MM.1S (cell line): ENCODE measurements around the gene DNAJC17.

Experiments used
- EZH2 ChIP-seq: fragments of 300-600 bp; sonication (generic); optimal IDR thresholded peaks from 2 replicates; pipeline ENCODE3; 2017; ENCODE audit warnings: low read depth, mild to moderate bottlenecking, antibody characterized with exemption, low read length, mixed read lengths
- TF ChIP-seq, protein P1 (sequence below): fragments of 300-600 bp; sonication (generic); IDR thresholded peaks from 2 replicates; pipeline ENCODE4 v1.5.1; 2016; ENCODE audit warnings: antibody characterized with exemption, low read length, mixed read lengths

DNA sequence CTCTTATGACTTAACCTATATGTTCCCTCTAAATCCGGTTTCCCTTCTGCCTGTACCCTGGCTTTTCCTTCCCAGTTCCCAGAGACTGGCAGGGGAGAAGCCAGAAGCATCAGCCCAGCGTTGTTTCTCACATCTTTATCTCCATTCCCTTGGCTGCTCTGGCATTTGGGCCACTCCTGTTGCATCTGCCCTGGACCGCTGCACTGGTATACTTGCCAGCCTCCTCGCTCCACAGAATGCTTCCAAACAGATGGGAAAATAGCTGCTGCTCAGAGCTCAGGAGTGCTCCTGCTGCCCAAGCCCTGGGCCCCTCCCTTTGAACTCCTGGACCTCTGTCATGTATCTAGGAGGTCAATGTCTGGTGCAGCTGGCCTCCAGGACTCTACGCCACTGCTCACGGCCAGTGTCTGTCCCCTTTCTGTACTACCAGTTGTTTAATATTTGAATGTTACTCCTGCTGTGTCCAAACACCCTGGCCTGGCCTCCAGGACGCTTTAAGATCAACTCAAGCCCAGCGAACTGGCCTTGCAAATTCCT lies 43.4 kb upstream of the DNAJC17 start:
- no peak for TF ChIP-seq EZH2
- TF ChIP-seq, protein P1, sequence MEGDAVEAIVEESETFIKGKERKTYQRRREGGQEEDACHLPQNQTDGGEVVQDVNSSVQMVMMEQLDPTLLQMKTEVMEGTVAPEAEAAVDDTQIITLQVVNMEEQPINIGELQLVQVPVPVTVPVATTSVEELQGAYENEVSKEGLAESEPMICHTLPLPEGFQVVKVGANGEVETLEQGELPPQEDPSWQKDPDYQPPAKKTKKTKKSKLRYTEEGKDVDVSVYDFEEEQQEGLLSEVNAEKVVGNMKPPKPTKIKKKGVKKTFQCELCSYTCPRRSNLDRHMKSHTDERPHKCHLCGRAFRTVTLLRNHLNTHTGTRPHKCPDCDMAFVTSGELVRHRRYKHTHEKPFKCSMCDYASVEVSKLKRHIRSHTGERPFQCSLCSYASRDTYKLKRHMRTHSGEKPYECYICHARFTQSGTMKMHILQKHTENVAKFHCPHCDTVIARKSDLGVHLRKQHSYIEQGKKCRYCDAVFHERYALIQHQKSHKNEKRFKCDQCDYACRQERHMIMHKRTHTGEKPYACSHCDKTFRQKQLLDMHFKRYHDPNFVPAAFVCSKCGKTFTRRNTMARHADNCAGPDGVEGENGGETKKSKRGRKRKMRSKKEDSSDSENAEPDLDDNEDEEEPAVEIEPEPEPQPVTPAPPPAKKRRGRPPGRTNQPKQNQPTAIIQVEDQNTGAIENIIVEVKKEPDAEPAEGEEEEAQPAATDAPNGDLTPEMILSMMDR, result no peak
